HG03520 (cell line): ENCODE data around the gene ZNF609.
"Not testable (repeated sequence)": the region's sequence is repeated elsewhere in the genome, so short reads cannot be mapped to it uniquely, and the experiment has no call there.

Experiments
- ATAC-seq: cut with Tn5 transposase; IDR thresholded peaks from one replicate; pipeline ENCODE4 v1.9.1; 2021; ENCODE audit warnings: mild to moderate bottlenecking, moderate library complexity; ENCODE audit not compliant: unreplicated experiment

ZNF609 gene

DNA sequence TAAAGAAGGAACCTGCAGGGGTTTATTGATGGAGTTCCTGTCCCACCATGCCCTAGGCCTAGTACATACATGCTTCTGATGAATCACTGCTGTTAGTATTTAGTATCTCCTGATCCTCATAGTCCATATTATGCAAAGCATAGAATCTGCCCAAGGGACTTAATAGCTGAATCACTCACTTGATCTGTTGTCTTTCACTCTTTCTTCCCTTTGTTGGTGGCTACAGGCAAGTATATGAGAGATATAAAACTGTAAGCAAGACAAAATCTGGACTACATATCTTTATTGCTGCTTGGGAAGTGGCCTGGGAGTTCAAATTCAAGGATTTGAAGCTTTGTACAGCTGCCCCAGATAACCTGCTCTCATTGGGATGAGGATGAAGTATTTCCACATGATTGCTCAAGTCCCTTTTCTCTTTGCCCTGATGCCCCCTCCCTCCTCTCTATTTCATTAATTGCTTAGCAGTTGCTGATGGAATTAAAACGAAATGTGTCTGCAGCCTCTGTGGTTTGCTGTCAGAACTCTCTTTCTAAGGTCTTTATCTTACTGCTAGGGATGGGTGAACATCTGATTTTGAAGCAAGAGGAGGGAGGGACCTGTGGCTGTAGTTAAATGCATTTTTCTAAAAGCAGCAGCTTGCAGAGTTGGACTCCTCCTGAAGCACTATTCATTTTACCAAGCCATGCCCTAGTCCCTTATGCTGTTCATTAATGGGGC lies 114.1 kb downstream of the ZNF609 start:
- ATAC-seq = no peak

DNA sequence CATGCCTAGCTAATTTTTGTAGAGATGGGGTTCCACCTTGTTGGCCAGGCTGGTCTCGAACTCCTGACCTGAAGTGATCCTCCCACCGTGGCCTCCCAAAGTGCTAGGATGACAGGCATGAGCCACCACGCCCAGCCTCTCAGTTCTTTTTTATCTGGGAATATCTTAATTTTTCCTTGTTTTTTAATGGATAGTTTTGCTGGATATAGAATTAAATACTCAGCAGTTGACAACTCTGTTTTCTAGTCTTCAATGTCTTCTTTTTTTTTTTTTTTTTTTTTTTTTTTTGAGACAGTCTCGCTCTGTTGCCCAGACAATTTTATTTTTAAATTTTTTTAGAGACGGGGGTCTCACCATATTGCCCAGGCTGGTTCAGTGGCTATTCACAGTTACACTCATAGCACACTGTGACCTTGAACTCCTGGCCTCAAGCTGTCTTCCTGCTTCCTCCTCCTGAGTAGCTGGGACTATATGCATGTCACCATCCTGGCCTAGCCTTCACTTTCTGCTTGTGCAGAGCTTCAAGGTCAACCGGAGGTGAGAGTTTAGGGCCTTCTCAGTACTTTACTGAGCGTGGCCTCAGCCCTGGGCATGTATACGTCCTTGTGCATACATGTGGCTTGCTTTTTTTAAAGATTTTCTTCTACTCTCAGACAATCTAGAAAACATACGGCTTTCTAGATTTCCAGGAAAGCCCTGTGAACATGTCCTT lies 120.5 kb downstream of the ZNF609 start:
- ATAC-seq = no peak

DNA sequence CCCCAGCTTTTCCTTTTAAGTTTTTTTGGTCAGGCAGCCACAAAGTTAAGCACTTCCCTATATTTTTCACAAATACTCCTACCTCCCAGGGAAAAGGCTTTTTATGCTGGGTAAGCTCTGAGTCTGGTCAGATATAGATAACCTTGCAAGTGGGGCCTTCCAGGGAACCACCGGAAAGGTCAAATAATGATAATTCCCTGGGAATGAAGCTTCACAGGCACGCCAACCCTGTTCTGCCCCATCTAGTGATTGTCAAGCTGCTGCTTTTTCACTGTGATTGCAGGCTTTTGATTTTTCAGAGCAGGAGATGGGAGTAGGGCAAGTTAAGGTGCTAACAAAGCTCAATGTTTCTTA lies 121.0 kb downstream of the ZNF609 start:
- ATAC-seq = no peak

DNA sequence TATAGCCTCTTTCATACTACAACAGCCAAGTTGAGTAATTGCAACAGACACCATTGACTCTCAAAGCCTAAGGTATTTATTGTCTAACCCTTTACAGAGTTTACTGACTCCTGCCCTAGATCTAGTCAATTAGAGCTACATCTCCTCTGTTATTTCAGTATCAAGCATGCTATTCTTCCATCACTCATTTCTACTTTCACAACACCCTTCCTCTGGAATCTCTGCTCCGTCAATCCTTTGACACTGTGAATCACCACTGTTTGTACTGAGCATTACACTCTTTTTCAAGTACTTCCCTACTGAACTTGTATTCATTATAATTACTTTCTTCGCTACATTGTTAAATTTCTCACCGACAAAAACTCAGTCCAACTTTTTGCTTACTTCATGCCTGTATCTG lies 121.8 kb downstream of the ZNF609 start:
- no peak for ATAC-seq

DNA sequence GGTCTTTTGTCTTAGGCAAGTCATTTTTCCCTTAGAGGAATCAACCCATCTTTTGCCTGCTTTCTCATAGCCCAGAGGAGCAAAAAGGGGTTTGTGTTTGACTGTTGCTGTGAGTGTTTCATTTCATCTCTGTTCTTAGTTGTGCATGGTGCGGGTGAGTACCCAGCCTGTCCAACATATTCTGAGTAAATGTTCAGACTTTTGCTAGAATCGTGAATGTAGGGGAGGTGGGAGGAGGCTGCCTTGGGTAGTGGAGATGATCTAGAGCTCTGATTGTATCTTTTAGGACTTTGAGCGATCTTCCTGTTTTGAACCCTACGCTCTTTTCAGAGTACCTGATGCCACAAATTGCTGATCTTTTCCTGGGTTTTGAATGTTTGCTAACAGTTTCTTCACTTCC lies 123.1 kb downstream of the ZNF609 start:
- ATAC-seq = no peak

DNA sequence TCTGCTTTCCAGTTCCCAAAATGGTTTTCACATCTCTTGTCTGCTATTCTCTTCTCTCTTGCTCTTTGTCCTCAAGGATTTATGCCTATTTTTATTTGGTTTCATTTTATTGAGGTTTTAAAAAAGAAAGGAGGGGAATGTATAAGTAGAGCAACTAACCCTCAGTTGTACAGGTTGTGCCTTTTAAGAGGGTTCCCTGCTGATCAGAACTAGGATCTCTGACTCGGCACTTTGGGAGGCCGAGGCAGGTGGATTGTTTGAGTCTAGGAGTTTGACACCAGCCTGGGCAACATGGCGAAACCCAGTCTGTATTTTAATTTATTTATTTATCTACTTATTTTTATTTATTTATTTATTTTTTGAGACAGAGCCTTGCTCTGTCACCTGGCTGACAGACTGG lies 123.6 kb downstream of the ZNF609 start:
- no peak for ATAC-seq

DNA sequence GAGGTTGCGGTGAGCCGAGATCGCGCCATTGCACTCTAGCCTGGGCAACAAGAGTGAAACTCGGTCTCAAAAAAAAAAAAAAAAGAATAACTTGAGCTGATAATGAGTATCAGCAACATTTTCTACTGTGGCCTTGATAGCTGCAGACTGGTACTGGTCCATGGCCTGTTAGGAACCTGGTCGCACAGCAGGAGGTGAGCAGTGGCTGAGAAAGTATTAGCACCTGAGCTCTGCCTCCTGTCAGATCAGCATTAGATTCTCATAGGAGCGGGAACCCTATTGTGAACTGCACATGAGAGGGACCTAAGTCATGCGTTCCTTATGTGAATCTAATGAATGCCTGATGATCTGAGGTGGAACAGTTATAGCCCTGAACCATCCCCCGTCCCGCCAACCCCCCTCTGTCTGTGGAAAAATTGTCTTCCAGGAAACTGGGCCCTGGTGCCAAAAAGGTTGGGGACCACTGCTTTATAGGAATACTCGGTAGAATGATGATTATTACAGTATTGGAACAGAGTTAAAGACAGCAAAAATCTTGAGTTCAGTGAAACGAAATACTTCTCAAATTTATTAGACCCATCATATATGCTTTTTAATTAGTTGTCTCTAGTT lies 126.0 kb downstream of the ZNF609 start:
- no peak for ATAC-seq

DNA sequence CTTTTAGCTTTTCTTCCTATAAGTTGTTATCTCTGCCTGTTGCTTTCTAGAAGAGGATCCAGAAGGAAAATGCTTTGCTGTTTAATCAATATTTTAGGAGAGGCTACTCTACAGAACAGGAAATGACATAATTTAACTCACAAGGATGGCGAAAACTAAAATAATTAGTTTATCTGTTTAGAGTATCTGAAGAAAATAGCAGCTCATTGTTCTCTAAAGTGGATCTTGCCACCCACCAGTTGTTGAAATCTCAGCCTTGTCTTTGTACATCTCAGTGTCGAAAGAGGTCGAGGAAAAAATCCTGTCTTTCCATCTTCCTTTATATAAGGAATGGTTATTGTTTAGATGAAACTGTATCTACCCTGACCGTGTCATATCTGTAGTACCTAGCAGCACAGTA lies 126.6 kb downstream of the ZNF609 start:
- no peak for ATAC-seq

DNA sequence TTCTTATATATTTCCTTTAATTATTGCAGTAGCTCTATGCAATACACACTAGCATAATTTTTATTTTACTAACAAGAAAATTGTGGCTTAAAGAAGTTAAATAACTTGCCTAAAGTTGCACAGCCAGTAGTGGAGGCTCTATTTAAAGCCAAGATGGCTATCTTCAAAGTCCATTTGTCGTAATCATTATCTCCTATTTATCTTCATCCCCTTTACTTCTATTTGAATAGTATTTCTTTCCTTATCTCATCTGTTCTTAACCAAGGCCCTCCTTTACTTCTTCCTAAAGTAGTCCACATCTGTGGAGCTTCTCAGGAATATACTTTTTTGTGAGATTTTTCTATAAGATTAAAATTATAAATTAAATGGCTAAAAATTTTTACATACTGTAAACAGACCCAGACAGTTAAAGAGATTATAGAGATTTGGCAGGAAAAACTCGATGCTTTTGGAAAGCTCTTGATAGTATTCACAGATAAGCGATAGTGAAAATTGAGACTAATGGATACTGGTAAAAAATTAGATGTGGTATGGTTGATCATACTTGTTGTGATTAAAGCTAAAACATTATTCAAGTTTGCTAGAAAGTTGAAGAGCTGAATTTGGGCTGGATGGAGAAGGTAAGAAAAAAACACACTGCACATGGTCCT lies 129.2 kb downstream of the ZNF609 start:
- ATAC-seq = no peak

DNA sequence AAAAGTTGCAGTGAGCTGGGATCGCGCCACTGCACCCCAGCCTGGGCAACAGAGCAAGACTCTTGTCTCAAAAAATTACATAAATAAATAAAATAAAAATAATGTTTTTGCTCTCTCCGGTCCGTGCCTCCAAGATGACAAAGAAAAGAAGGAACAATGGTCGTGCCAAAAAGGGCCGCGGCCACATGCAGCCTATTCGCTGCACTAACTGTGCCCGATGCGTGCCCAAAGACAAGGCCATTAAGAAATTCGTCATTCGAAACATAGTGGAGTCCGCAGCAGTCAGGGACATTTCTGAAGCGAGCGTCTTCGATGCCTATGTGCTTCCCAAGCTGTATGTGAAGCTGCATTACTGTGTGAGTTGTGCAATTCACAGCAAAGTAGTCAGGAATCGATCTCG lies 132.5 kb downstream of the ZNF609 start:
- not testable (repeated sequence) for ATAC-seq

DNA sequence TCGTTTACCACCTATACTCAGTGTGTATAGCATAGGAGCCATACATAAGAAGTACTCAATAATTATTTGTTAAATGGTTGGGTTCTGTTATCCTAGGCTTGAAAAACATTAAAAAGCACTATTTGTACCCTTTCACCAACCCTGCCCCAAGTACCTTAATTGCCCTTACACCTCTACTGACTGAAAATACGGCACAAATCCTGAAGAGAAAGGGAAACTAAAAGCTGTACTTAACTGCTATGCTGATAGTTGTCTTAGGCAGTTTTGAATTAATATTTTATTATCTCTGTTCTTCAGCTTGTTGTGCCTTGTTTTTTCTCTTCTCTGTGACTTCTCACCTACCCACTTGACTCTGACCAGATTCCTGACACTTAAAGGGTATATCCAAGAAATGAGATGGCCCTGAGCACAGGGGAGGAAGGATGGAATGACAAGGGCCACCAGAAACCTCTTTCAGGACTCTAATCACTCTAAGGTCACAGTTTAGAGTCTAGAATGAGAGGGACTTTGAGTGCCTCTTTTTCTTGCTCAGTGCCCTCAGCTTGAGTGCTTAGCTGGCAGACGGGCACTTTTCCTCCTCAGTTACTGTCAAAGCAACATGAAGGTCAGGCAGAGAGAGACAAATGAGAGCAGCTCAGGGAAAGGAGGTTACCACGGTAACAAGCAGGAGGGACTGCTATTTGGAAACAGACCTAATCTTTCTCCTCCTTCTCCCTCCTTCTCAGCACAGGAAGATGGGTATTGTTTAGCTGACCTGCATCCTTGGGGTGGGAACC lies 136.5 kb downstream of the ZNF609 start:
- no peak for ATAC-seq

DNA sequence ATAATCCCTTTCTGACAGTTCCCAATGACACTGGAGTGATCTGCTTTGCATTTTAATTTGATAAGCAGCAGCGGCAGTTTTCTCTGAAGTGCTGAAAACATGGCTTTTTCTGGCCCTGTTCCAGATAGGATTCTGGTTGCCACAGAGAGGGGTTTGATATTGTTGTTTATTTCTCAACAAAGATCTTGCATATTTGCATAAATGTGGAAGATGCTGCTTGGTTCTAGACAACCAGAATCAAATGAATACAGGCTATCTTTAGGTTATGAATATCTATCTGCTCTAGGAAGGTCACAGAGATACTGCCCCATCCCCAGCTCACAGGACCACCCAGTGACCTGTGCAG lies 137.1 kb downstream of the ZNF609 start:
- ATAC-seq = no peak

DNA sequence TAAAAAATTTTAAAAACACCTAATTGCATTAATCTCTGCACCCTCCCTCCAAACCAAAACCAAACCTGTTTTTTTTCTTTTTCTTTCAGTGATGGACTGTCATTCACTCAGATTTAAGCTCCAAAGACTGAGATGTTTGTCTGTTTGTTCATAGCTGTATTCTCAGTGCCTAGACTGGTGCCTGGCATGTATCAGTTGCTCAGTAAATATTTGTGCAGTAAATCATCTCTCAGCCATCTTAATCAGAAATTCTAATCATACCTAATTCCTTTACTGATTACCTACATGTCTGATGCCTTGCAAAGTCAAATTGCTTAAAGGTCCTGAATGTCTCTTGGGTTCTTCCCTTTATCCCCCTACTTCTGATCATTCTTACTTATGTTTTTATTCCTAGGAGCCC lies 138.8 kb downstream of the ZNF609 start:
- ATAC-seq = no peak

DNA sequence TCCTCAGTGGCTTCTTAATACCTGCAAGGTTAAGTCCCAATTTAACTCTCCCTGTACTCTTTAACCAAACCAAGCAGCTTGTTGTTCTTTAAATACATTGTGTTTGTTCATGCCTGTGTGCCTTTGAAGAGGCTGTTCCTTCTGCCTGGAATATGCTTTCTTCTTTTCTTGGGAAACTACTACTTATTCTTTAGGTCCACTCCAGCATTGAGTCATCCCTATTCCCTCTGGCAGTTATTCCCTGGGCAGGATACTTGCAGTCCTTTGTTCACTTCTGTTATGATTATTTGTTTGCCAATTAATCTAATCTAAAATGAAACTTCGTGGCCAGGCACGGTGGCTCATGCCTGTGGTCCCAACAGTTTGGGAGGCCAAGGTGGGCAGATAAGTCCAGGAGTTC lies 139.3 kb downstream of the ZNF609 start:
- no peak for ATAC-seq

DNA sequence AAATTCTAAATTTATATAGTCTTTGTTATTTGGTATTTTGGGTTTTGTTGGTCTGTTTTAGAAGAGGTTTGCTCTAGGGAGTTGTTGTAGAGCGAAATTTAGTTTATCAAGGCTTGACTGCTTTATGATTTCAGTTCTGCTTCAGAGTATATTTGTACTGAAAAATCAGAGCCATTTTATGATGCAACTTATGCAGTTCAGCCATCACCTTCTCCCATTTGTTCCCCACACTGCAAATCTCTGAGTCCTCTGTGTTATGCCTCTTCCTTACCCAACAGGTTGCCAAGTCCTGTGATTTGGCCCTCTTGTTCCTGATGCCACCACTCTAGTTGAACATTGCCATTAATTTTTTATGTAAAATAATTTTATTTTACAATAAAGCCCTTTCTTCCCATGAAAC lies 140.4 kb downstream of the ZNF609 start:
- no peak for ATAC-seq

DNA sequence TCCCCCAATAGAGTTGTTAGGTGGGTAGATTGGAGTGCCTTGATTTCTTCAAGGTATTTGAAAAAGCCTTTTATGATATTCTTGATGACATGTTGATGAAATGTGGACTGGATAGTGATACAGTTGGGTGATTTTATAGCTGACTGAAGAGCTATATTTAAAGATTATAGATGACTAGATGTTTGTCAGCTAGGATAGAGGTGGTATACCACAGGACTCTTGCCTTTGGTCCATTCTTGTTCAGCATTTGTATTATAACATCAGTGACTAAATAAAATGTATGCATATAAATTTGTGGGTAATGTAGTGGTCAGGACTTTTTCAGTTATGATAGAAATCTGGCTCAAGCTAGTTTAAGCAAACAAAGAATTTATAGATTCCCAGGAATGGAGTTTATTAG lies 143.9 kb downstream of the ZNF609 start:
- no peak for ATAC-seq

DNA sequence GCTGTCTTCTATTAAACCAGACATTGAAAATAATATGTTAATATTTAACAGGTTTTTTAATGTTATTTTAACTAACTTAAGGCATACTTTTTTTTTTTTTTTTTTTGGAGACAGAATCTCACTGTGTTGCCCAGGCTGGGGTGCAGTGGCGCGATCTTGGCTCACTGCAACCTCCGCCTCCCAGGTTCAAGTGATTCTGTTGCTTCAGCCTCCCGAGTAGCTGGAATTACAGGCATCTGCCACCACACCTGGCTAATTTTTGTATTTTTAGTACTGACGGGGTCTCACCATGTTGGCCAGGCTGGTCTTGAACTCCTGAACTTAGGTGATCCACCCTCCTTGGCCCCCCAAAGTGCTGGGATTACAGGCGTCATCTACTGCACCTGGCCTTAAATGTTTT lies 147.0 kb downstream of the ZNF609 start:
- not testable (repeated sequence) for ATAC-seq

DNA sequence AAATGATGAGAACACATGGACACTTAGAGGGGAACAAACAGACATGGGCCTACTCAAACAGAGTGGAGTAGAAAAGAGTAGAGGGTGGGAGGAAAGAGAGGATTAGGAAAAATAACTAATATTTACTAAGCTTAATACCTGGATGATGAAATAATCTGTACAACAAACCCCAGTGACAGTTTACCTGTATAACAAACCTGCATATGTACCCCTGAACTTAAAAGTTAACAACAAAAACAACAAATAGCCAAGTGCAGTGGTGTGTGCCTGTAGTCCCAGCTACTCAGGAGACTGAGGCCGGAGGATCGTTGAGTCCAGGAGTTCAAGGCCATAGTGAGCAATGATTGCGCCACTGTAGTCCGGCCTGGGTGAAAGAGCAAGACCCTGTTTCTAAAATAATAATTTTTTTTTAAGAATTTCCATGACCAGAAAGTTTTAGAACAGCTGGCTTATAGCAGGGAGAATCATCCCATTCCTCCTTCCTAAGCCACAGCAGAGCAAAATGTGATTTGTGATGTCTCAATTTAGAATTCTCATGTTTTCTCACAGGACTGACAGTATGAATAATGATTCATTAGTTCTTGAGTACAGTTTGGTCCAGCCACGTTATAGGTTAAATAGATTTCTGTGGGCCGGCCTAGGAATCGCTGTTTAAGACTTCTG lies 150.0 kb downstream of the ZNF609 start:
- ATAC-seq = no peak

DNA sequence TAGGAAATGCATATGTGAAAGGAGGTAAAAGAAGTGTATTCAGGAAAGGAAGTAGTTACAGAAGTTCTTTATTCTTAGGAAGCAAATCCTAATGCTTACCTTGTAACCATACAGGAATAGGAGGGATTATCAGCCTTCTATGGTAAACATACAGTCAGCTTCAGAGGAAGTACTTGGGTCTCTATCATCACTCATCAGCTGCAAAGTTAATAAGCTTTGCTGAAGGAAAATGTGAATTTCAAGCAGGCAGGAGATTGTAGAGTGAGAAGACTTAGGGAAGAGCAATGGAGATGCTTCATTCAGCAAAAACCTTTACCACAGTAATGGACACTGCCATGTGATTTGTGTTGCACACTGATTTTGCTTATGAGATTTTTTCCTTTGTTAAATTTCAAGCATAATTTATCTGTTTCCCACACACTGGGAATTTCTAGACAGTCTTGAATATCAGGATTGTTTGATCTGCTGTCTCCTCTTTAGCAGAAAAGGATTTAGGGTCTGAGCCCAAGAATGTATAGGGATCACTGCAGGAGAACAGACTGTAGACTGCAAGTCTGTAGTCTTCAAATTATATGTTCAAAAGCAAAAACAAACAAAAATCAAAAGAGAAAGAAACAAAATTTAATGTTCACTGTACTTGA lies 150.8 kb downstream of the ZNF609 start:
- ATAC-seq = no peak

DNA sequence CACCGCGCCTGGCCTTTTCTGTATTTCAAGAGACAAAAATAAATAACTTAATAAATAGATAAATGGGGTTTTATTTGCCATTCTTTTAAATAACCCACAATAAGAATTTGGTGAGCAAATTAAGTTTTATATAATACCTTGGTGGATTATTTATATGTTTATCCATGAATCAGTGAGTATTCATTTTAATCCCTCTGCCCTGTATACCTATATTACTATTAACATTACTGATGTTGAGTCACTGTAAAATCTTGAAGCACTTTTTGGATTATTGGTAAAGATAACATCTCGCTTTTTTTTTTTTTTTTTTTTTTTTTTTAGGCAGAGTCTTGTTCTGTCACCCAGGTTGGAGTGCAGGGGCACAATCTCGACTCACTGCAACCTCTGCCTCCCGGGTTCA lies 154.1 kb downstream of the ZNF609 start:
- ATAC-seq = no peak
